ENCODE results near the gene TMEM95. TPM values are rescaled to one million over a fixed set of nuclear protein-coding genes. Genes with fewer than 3 reads are reported as not detected.

The TMEM95 gene
- polyA plus RNA-seq, 1 donor (not counting 4 experiments of a cell fraction or from before 2014, with no cell fraction given): not detected

DNA sequence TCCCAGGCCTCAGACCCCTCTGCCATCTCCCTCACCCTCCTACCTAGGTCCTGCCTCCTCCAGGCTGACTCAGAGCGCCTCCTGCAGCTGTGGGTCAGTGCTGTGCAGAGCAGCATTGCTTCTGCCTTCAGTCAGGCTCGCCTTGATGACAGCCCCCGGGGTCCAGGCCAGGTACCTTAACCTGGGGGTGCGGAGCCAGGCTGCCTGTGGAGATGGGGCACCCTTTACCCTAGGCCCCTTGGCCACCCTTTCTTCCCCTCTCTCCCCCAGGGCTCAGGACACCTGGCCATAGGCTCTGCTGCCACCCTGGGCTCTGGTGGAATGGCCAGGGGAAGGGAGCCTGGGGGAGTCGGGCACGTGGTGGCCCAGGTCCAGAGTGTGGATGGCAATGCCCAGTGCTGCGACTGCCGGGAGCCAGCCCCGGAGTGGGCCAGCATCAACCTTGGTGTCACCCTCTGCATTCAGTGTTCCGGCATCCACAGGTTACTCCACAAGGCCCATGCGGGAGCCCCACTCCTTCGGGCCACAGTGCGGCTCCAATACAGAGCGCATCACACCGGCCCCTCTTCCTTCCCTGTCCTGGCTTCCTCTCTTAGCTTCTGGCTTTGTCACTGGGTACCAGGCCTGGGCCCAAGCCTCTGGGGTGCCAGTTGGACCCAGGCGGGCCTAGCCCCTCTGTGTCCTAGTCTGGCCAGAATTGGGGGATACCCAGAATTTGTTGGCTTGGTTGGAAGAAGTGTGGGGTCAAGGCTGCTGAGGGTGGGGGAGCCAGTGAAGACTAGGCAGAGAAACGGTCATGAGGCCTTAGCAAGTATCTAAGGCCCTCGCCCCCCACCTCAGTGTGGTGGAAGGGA, 8.0 kb upstream of the TMEM95 start:
- no peak overlapping the region for H3K4me3 ChIP-seq (ENCODE audit: control insufficient read depth in 2 of 3, extremely low read depth in 1 of 3, insufficient read depth in 2 of 3, low read depth in 1 of 3, low read length in 3 of 3)
- dilution Hi-C loops (cut with MboI; ENCODE audit: extremely low pct_ligation_motif_present, low sequenced_read_pairs): no loop called here
- no peaks in the 10 kb centered on the region for H3K36me3 ChIP-seq (ENCODE audit: control insufficient read depth in 2 of 2, extremely low read depth in 1 of 2, insufficient read depth in 2 of 2, low read length in 2 of 2)
- no peaks in the 10 kb centered on the region for H3K9me3 ChIP-seq (ENCODE audit: control insufficient read depth, low read depth, low read length)
- H3K4me2 ChIP-seq (ENCODE audit: control insufficient read depth, extremely low read depth, insufficient read depth, low read depth, low read length): no peak overlapping the region
- no peak for FAIRE-seq
- peaks cover 12% of the 10 kb centered on the region for H3K27me3 ChIP-seq (ENCODE audit: control insufficient read depth, extremely low read depth, insufficient read depth, low read length)
- no peak overlapping the region for H3K9ac ChIP-seq (ENCODE audit: control insufficient read depth, extremely low read depth, insufficient read depth, low read length)
- H4K20me1 ChIP-seq (ENCODE audit: control insufficient read depth, extremely low read depth, insufficient read depth, low read length): no peaks in the 10 kb centered on the region
- no peak for DNase-seq (ENCODE audit: low read depth, low spot score)
- H2AFZ ChIP-seq (ENCODE audit: control insufficient read depth, low read length): no peak overlapping the region
- H3K9me1 ChIP-seq (ENCODE audit: control insufficient read depth, extremely low read depth, insufficient read depth, low read length): no peaks in the 10 kb centered on the region
- H3K4me1 ChIP-seq (ENCODE audit: control insufficient read depth, extremely low read depth, insufficient read depth, low read length): peaks cover 4% of the 10 kb centered on the region
- TF ChIP-seq EZH2 (IDR thresholded peaks at IDR 0.05; ENCODE audit: low read length): no peak
- TF ChIP-seq, protein P1, sequence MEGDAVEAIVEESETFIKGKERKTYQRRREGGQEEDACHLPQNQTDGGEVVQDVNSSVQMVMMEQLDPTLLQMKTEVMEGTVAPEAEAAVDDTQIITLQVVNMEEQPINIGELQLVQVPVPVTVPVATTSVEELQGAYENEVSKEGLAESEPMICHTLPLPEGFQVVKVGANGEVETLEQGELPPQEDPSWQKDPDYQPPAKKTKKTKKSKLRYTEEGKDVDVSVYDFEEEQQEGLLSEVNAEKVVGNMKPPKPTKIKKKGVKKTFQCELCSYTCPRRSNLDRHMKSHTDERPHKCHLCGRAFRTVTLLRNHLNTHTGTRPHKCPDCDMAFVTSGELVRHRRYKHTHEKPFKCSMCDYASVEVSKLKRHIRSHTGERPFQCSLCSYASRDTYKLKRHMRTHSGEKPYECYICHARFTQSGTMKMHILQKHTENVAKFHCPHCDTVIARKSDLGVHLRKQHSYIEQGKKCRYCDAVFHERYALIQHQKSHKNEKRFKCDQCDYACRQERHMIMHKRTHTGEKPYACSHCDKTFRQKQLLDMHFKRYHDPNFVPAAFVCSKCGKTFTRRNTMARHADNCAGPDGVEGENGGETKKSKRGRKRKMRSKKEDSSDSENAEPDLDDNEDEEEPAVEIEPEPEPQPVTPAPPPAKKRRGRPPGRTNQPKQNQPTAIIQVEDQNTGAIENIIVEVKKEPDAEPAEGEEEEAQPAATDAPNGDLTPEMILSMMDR (optimal IDR thresholded peaks at IDR 0.05 in 1 of 3, IDR thresholded peaks at IDR 0.05 in 1 of 3, conservative IDR thresholded peaks at IDR 0.05 in 1 of 3; ENCODE audit: extremely low read depth in 1 of 3, insufficient read depth in 2 of 3, low read length in 3 of 3): peak in 1 of 3 experiments; percentile 25
- peaks cover 4% of the 10 kb centered on the region for H3K79me2 ChIP-seq (ENCODE audit: control insufficient read depth, insufficient read depth, low read length)
- H3K27ac ChIP-seq (ENCODE audit: control insufficient read depth, insufficient read depth, low read length): no peak overlapping the region

DNA sequence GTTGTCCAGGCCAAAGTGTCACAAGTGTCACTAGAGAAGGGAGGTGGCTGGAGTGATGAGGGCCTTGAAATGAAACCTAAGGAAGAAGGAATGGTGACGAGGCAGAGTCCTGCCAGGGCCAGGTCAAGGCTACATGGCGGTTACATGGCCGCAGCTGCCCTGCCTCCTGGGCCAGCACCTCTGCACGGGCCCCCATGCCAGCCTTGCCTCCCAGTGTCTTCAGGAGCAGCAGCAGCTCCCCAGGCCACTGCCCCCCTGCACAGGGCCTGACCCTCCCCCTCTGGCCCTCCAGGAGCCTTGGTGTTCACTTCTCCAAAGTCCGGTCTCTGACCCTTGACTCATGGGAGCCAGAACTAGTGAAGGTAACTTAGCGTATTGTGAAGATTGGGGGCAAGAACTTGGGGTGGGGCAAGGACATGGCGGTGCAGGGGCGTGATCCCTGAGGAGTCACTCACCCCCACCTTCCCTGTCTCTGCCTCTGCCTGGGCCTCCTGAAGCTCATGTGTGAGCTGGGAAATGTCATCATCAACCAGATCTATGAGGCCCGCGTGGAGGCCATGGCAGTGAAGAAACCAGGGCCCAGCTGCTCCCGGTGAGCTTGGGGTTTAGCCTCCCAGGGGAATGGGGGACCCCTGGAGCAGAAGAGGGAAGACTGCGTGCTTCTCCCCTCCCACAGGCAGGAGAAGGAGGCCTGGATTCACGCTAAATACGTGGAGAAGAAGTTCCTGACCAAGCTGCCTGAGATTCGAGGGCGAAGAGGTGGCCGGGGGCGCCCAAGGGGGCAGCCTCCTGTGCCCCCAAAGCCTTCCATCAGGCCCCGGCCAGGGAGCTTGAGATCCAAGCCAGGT, 7.1 kb upstream of the TMEM95 start:
- TF ChIP-seq, protein P1 (optimal IDR thresholded peaks at IDR 0.05 in 1 of 3, IDR thresholded peaks at IDR 0.05 in 1 of 3, conservative IDR thresholded peaks at IDR 0.05 in 1 of 3; ENCODE audit: extremely low read depth in 1 of 3, insufficient read depth in 2 of 3, low read length in 3 of 3): no peak
- no peak for TF ChIP-seq EZH2 (IDR thresholded peaks at IDR 0.05; ENCODE audit: low read length)
- FAIRE-seq (no peak), DNase-seq (ENCODE audit: low read depth, low spot score) (no peak)
- no peak overlapping the region for H2AFZ ChIP-seq (ENCODE audit: control insufficient read depth, low read length)
- no peaks in the 10 kb centered on the region for H3K9me3 ChIP-seq (ENCODE audit: control insufficient read depth, low read depth, low read length)
- no peak overlapping the region for H3K4me2 ChIP-seq (ENCODE audit: control insufficient read depth, extremely low read depth, insufficient read depth, low read depth, low read length)
- peaks cover 11% of the 10 kb centered on the region for H3K27me3 ChIP-seq (ENCODE audit: control insufficient read depth, extremely low read depth, insufficient read depth, low read length)
- H4K20me1 ChIP-seq (ENCODE audit: control insufficient read depth, extremely low read depth, insufficient read depth, low read length): no peaks in the 10 kb centered on the region
- H3K4me1 ChIP-seq (ENCODE audit: control insufficient read depth, extremely low read depth, insufficient read depth, low read length): peaks cover 11% of the 10 kb centered on the region
- no peak overlapping the region for H3K9ac ChIP-seq (ENCODE audit: control insufficient read depth, extremely low read depth, insufficient read depth, low read length)
- H3K27ac ChIP-seq (ENCODE audit: control insufficient read depth, insufficient read depth, low read length): no peak overlapping the region
- no peak overlapping the region for H3K4me3 ChIP-seq (ENCODE audit: control insufficient read depth in 2 of 3, extremely low read depth in 1 of 3, insufficient read depth in 2 of 3, low read depth in 1 of 3, low read length in 3 of 3)
- H3K9me1 ChIP-seq (ENCODE audit: control insufficient read depth, extremely low read depth, insufficient read depth, low read length): no peaks in the 10 kb centered on the region
- H3K79me2 ChIP-seq (ENCODE audit: control insufficient read depth, insufficient read depth, low read length): peaks cover 12% of the 10 kb centered on the region
- no peaks in the 10 kb centered on the region for H3K36me3 ChIP-seq (ENCODE audit: control insufficient read depth in 2 of 2, extremely low read depth in 1 of 2, insufficient read depth in 2 of 2, low read length in 2 of 2)
- dilution Hi-C loops (cut with MboI; ENCODE audit: extremely low pct_ligation_motif_present, low sequenced_read_pairs): no loop called here

All from keratinocyte (primary cell).